ENCODE results near the gene ACP7. TPM values are rescaled to one million over a fixed set of nuclear protein-coding genes. Genes with fewer than 3 reads are reported as not detected.
"Not testable (repeated sequence)": the region's sequence is repeated elsewhere in the genome, so short reads cannot be mapped to it uniquely, and the experiment has no call there.

Gene ACP7
- total RNA-seq, 1 donor from 2014 or later, result not detected

- not testable (repeated sequence) for H3K27me3 Mint-ChIP-seq (ENCODE audit: insufficient read depth); H3K4me1 Mint-ChIP-seq (ENCODE audit: low read depth)
Observed at GRCh38 chr19:39143757-39144289, 59.7 kb downstream of the ACP7 start.

GRCh38 chr19:39144290-39145071 lies 60.3 kb downstream of the ACP7 start:
- Mint-ChIP-seq H3K36me3 (ENCODE audit: low read depth) (no peaks in the 10 kb centered on the region), H3K9me3 (no peaks in the 10 kb centered on the region), H3K27ac (no peak overlapping the region), H3K4me3 (no peak overlapping the region), H3K27me3 (ENCODE audit: insufficient read depth) (no peaks in the 10 kb centered on the region), H3K4me1 (ENCODE audit: low read depth) (no peaks in the 10 kb centered on the region)
- no peak for DNase-seq (ENCODE audit: low spot score)
- intact Hi-C loops (cut with micrococcal nuclease), result no loop called here

More at GRCh38 chr19:39143757-39144289, 59.7 kb downstream of the ACP7 start:
- H3K4me3 Mint-ChIP-seq; H3K9me3 Mint-ChIP-seq; H3K36me3 Mint-ChIP-seq (ENCODE audit: low read depth); intact Hi-C loops (cut with micrococcal nuclease); DNase-seq (ENCODE audit: low spot score); H3K27ac Mint-ChIP-seq: not testable (repeated sequence)

GRCh38 chr19:39145180-39145953 lies 61.2 kb downstream of the ACP7 start:
- Mint-ChIP-seq H3K4me1 (ENCODE audit: low read depth) (no peaks in the 10 kb centered on the region), H3K27me3 (ENCODE audit: insufficient read depth) (no peaks in the 10 kb centered on the region), H3K4me3 (no peak overlapping the region), H3K27ac (no peak overlapping the region), H3K9me3 (no peaks in the 10 kb centered on the region), H3K36me3 (ENCODE audit: low read depth) (no peaks in the 10 kb centered on the region)
- intact Hi-C loops (cut with micrococcal nuclease), result no loop called here
- DNase-seq (ENCODE audit: low spot score), result no peak

GRCh38 chr19:39146091-39146490 lies 61.9 kb downstream of the ACP7 start:
- H3K4me3 Mint-ChIP-seq, result no peak overlapping the region
- no peaks in the 10 kb centered on the region for H3K27me3 Mint-ChIP-seq (ENCODE audit: insufficient read depth)
- H3K4me1 Mint-ChIP-seq (ENCODE audit: low read depth), result no peaks in the 10 kb centered on the region
- intact Hi-C loops (cut with micrococcal nuclease), result no loop called here
- DNase-seq (ENCODE audit: low spot score), result no peak
- H3K9me3 Mint-ChIP-seq, result no peaks in the 10 kb centered on the region
- H3K36me3 Mint-ChIP-seq (ENCODE audit: low read depth), result no peaks in the 10 kb centered on the region
- H3K27ac Mint-ChIP-seq, result no peak overlapping the region

- intact Hi-C loops (cut with micrococcal nuclease), result no loop called here
- Mint-ChIP-seq H3K4me1 (ENCODE audit: low read depth) (no peaks in the 10 kb centered on the region), H3K4me3 (no peak overlapping the region), H3K9me3 (no peaks in the 10 kb centered on the region), H3K27ac (no peak overlapping the region), H3K36me3 (ENCODE audit: low read depth) (no peaks in the 10 kb centered on the region), H3K27me3 (ENCODE audit: insufficient read depth) (no peaks in the 10 kb centered on the region)
- DNase-seq (ENCODE audit: low spot score), result no peak
Observed at GRCh38 chr19:39146686-39147450, 62.7 kb downstream of the ACP7 start.

- Mint-ChIP-seq H3K9me3 (no peaks in the 10 kb centered on the region), H3K27ac (no peak overlapping the region), H3K4me1 (ENCODE audit: low read depth) (no peaks in the 10 kb centered on the region), H3K27me3 (ENCODE audit: insufficient read depth) (no peaks in the 10 kb centered on the region), H3K36me3 (ENCODE audit: low read depth) (no peaks in the 10 kb centered on the region), H3K4me3 (no peak overlapping the region)
- intact Hi-C loops (cut with micrococcal nuclease), result no loop called here
- DNase-seq (ENCODE audit: low spot score), result no peak
Observed at GRCh38 chr19:39147480-39147879, 63.3 kb downstream of the ACP7 start.

- no peak for DNase-seq (ENCODE audit: low spot score)
- no peaks in the 10 kb centered on the region for H3K27me3 Mint-ChIP-seq (ENCODE audit: insufficient read depth)
- intact Hi-C loops (cut with micrococcal nuclease), result no loop called here
- H3K4me1 Mint-ChIP-seq (ENCODE audit: low read depth), result peaks cover 3% of the 10 kb centered on the region
- H3K36me3 Mint-ChIP-seq (ENCODE audit: low read depth), result no peaks in the 10 kb centered on the region
- H3K27ac Mint-ChIP-seq, result no peak overlapping the region
- no peaks in the 10 kb centered on the region for H3K9me3 Mint-ChIP-seq
- H3K4me3 Mint-ChIP-seq, result no peak overlapping the region
Observed at GRCh38 chr19:39148939-39149529, 64.9 kb downstream of the ACP7 start.

GRCh38 chr19:39150235-39150634 lies 66.1 kb downstream of the ACP7 start:
- Mint-ChIP-seq H3K9me3 (no peaks in the 10 kb centered on the region), H3K36me3 (ENCODE audit: low read depth) (no peaks in the 10 kb centered on the region), H3K4me1 (ENCODE audit: low read depth) (peaks cover 6% of the 10 kb centered on the region), H3K27me3 (ENCODE audit: insufficient read depth) (no peaks in the 10 kb centered on the region), H3K4me3 (no peak overlapping the region), H3K27ac (no peak overlapping the region)
- DNase-seq (ENCODE audit: low spot score), result no peak
- intact Hi-C loops (cut with micrococcal nuclease), result no loop called here

- Mint-ChIP-seq H3K9me3 (no peaks in the 10 kb centered on the region), H3K27me3 (ENCODE audit: insufficient read depth) (no peaks in the 10 kb centered on the region), H3K4me1 (ENCODE audit: low read depth) (peaks cover 6% of the 10 kb centered on the region), H3K36me3 (ENCODE audit: low read depth) (no peaks in the 10 kb centered on the region), H3K4me3 (no peak overlapping the region), H3K27ac (no peak overlapping the region)
- DNase-seq (ENCODE audit: low spot score), result no peak
- intact Hi-C loops (cut with micrococcal nuclease), result no loop called here
Observed at GRCh38 chr19:39150807-39151600, 66.8 kb downstream of the ACP7 start.

GRCh38 chr19:39152066-39152465 lies 67.9 kb downstream of the ACP7 start:
- H3K4me3 Mint-ChIP-seq, result no peak overlapping the region
- peaks cover 6% of the 10 kb centered on the region for H3K4me1 Mint-ChIP-seq (ENCODE audit: low read depth)
- intact Hi-C loops (cut with micrococcal nuclease), result no loop called here
- DNase-seq (ENCODE audit: low spot score), result no peak
- no peaks in the 10 kb centered on the region for H3K27me3 Mint-ChIP-seq (ENCODE audit: insufficient read depth)
- H3K27ac Mint-ChIP-seq, result no peak overlapping the region
- no peaks in the 10 kb centered on the region for H3K36me3 Mint-ChIP-seq (ENCODE audit: low read depth)
- H3K9me3 Mint-ChIP-seq, result no peaks in the 10 kb centered on the region

GRCh38 chr19:39154100-39154628 lies 70.0 kb downstream of the ACP7 start:
- H3K9me3 Mint-ChIP-seq, result no peaks in the 10 kb centered on the region

More at GRCh38 chr19:39154100-39154628, 70.0 kb downstream of the ACP7 start:
- Mint-ChIP-seq H3K4me1 (ENCODE audit: low read depth) (peaks cover 6% of the 10 kb centered on the region), H3K36me3 (ENCODE audit: low read depth) (no peaks in the 10 kb centered on the region), H3K4me3 (no peak overlapping the region), H3K27me3 (ENCODE audit: insufficient read depth) (no peaks in the 10 kb centered on the region), H3K27ac (no peak overlapping the region)
- no peak for DNase-seq (ENCODE audit: low spot score)
- intact Hi-C loops (cut with micrococcal nuclease), result no loop called here

Data from activated T-helper 1 cell treated with anti-CD3 and anti-CD28 coated beads, Interleukin-12 subunit alpha, Interleukin-12 subunit beta, Interleukin-2, Interleukin-4 antibody, amounts not matched to agents 30 ng/mL and 10 ng/mL and 1 ng/mL, durations not matched to agents 14 hours and 24 hours and 36 hours (primary cell).